ENCODE data around the gene ZSCAN5B. TPM values are rescaled to one million over a fixed set of nuclear protein-coding genes. Genes with fewer than 3 reads are reported as not detected.

ZSCAN5B gene
- total and polyA plus RNA-seq, 2 of the 13 experiments (the other 11 are each of a cell fraction or from before 2014, with no cell fraction given): not detected

GRCh38 chr19:56140583-56141416 lies 56.8 kb downstream of the ZSCAN5B start, which contains the start of gene ZNF444 (continued):
- TF ChIP-seq, protein P1, sequence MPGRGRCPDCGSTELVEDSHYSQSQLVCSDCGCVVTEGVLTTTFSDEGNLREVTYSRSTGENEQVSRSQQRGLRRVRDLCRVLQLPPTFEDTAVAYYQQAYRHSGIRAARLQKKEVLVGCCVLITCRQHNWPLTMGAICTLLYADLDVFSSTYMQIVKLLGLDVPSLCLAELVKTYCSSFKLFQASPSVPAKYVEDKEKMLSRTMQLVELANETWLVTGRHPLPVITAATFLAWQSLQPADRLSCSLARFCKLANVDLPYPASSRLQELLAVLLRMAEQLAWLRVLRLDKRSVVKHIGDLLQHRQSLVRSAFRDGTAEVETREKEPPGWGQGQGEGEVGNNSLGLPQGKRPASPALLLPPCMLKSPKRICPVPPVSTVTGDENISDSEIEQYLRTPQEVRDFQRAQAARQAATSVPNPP (CRISPR knock-in tag; IDR thresholded peaks at IDR 0.05): no peak
- TF ChIP-seq HOXA3 (CRISPR knock-in tag; IDR thresholded peaks at IDR 0.05) (peak; percentile 74), SRY (CRISPR knock-in tag; IDR thresholded peaks at IDR 0.05) (no peak), ATM (IDR thresholded peaks at IDR 0.05; ENCODE audit: borderline replicate concordance) (no peak), NR1H2 (CRISPR knock-in tag; IDR thresholded peaks at IDR 0.05; ENCODE audit: borderline replicate concordance, low read depth) (no peak), CREM (IDR thresholded peaks at IDR 0.05) (peak; percentile 100), CREM (CRISPR knock-in tag; IDR thresholded peaks at IDR 0.05) (0 out of 2 replicates have a peak, but pooled peaks have one; percentile 52), AHR (CRISPR knock-in tag; IDR thresholded peaks at IDR 0.05) (no peak), NFIC (IDR thresholded peaks at IDR 0.05; ENCODE audit: low read length) (no peak), ZFP37 (CRISPR knock-in tag; IDR thresholded peaks at IDR 0.05; ENCODE audit: borderline replicate concordance) (no peak), ZNF3 (CRISPR knock-in tag; IDR thresholded peaks at IDR 0.05) (no peak), ZFAT (CRISPR knock-in tag; conservative IDR thresholded peaks at IDR 0.05) (no peak), KLF13 (CRISPR knock-in tag; IDR thresholded peaks at IDR 0.05) (no peak), HOXA9 (CRISPR knock-in tag; IDR thresholded peaks at IDR 0.05; ENCODE audit: borderline replicate concordance) (no peak), ZBTB25 (CRISPR knock-in tag; IDR thresholded peaks at IDR 0.05) (0 out of 2 replicates have a peak, but pooled peaks have one; percentile 77), ZFY (CRISPR knock-in tag; IDR thresholded peaks at IDR 0.05) (peak; percentile 72; the same call in 1 of the 2 replicates), ZNF296 (CRISPR knock-in tag; conservative IDR thresholded peaks at IDR 0.05) (no peak), GMEB1 (CRISPR knock-in tag; IDR thresholded peaks at IDR 0.05; ENCODE audit: borderline replicate concordance) (peak; percentile 95), TARDBP (CRISPR knock-in tag; IDR thresholded peaks at IDR 0.05) (peak; percentile 75), NPAS2 (CRISPR knock-in tag; IDR thresholded peaks at IDR 0.05; ENCODE audit: borderline replicate concordance) (no peak), CEBPB (IDR thresholded peaks at IDR 0.05; ENCODE audit: borderline replicate concordance, low read depth, low read length) (no peak), NCOA2 (CRISPR knock-in tag; IDR thresholded peaks at IDR 0.05) (no peak), MBD4 (IDR thresholded peaks at IDR 0.05; ENCODE audit: borderline replicate concordance, low read length) (no peak)
